A549 (cell line): ENCODE measurements around the gene SPEN. TPM values are rescaled to one million over a fixed set of nuclear protein-coding genes. Genes with fewer than 3 reads are reported as not detected.

ENCODE experiments used
- ATAC-seq, 2 experiments: fragments of 200-7000 bp in 1 of 2; fragments of >200 bp in 1 of 2; cut with Nextera tagmentation in 1 of 2; cut with Tn5 transposase in 1 of 2; 3 replicates each; pipeline versions ENCODE4 v1.8.0 to v1.9.1; 2018 to 2020; ENCODE audit warnings: mild to moderate bottlenecking in 1 of 2, moderate library complexity in 1 of 2
- CTCF ChIA-PET: fragments of 300-600 bp; sonication (Branson Sonifier 250); formaldehyde crosslinking; extraction: SDS; loops from one replicate; lab custom pipeline; 2021; ENCODE audit warnings: antibody characterized with exemption, inconsistent platforms; lab: Yijun Ruan, JAX
- POLR2A ChIA-PET: fragments of 350-600 bp; formaldehyde crosslinking; extraction: SDS; loops from one replicate; lab custom pipeline; 2021; ENCODE audit warnings: antibody characterized with exemption, inconsistent platforms; lab: Yijun Ruan, JAX
- DNase-seq, 2 experiments: peaks; one replicate each; pipeline versions ENCODE4 v3.0.0 to v3.0.0-alpha.2; 2011 to 2016; ENCODE audit warnings: low read depth in 1 of 2, low spot score in 1 of 2
- FAIRE-seq: peaks from 2 replicates; lab custom pipeline; 2011; peaks lifted over from hg19 to GRCh38; lab: Jason Lieb, UNC
- H3K27ac ChIP-seq, 2 experiments: fragments of >200 bp; sonication (Bioruptor Twin); formaldehyde crosslinking; 3 replicates each; pipeline ENCODE4 v1.5.1; 2016 to 2017
- H3K4me1 ChIP-seq: fragments of >200 bp; sonication (Bioruptor Twin); formaldehyde crosslinking; 3 replicates; pipeline ENCODE4 v1.6.1; 2016
- H3K4me2 ChIP-seq: fragments of >200 bp; sonication (Bioruptor Twin); formaldehyde crosslinking; 3 replicates; pipeline ENCODE4 v1.6.1; 2016
- H3K4me3 ChIP-seq: fragments of >200 bp; sonication (Bioruptor Twin); formaldehyde crosslinking; 3 replicates; pipeline ENCODE4 v1.5.1; 2016
- H3K9me3 ChIP-seq: fragments of >200 bp; sonication (Bioruptor Twin); formaldehyde crosslinking; 3 replicates; pipeline ENCODE4 v1.6.1; 2016
- BHLHE40 ChIP-seq: IDR thresholded peaks from 2 replicates; pipeline ENCODE4 v1.6.1; 2012; ENCODE audit warnings: low read depth, low read length, inconsistent platforms
- CBX2 ChIP-seq: fragments of 200-600 bp; sonication (generic); IDR thresholded peaks from 2 replicates; pipeline ENCODE4 v1.6.1; 2016; ENCODE audit warnings: low read depth, mild to moderate bottlenecking, borderline replicate concordance
- CBX8 ChIP-seq: fragments of 200-600 bp; sonication (generic); IDR thresholded peaks from 2 replicates; pipeline ENCODE4 v1.6.1; 2016
- CEBPB ChIP-seq, 2 experiments: fragments of >200 bp in 1 of 2; sonication (Bioruptor Twin) in 1 of 2; formaldehyde crosslinking in 1 of 2; IDR thresholded peaks; 2 replicates each; pipeline ENCODE4 v1.6.1; 2012 to 2016
- CHD4 ChIP-seq: fragments of 200-600 bp; sonication (generic); IDR thresholded peaks from 2 replicates; pipeline ENCODE4 v1.6.1; 2016; ENCODE audit warnings: antibody characterized with exemption, mild to moderate bottlenecking, borderline replicate concordance
- EHF ChIP-seq: fragments of 250-450 bp; sonication (Bioruptor Pico); IDR thresholded peaks from 2 replicates; pipeline ENCODE4 v1.5.0; 2020; ENCODE audit warnings: mild to moderate bottlenecking
- EHMT2 ChIP-seq: fragments of 200-600 bp; sonication (generic); IDR thresholded peaks from 2 replicates; pipeline ENCODE4 v1.6.1; 2016; ENCODE audit warnings: antibody characterized with exemption, low read depth, mild to moderate bottlenecking, moderate library complexity
- EP300 ChIP-seq, 2 experiments: fragments of >200 bp; sonication (Bioruptor Twin); formaldehyde crosslinking; IDR thresholded peaks; 2 replicates in 1 of 2; 3 replicates in 1 of 2; pipeline ENCODE4 v1.6.1; 2016 to 2017
- FOSB ChIP-seq: fragments of 250-450 bp; sonication (Bioruptor Pico); IDR thresholded peaks from 2 replicates; pipeline ENCODE4 v1.5.0; 2020; ENCODE audit warnings: mild to moderate bottlenecking, moderate library complexity
- HOXB13 ChIP-seq: fragments of 250-450 bp; sonication (Bioruptor Pico); IDR thresholded peaks from 2 replicates; pipeline ENCODE4 v1.5.0; 2020; ENCODE audit warnings: low read depth, mild to moderate bottlenecking, moderate library complexity
- JUNB ChIP-seq: fragments of >200 bp; sonication (Bioruptor Twin); formaldehyde crosslinking; IDR thresholded peaks from 2 replicates; pipeline ENCODE4 v1.6.1; 2016
- KDM5A ChIP-seq: fragments of 200-600 bp; sonication (generic); IDR thresholded peaks from 2 replicates; pipeline ENCODE4 v1.6.1; 2016; ENCODE audit warnings: antibody characterized with exemption, mild to moderate bottlenecking
- MAFK ChIP-seq: fragments of 450-650 bp; IDR thresholded peaks from 2 replicates; pipeline ENCODE4 v1.6.1; 2014; ENCODE audit not compliant: partially characterized antibody
- MYC ChIP-seq: IDR thresholded peaks from 2 replicates; pipeline ENCODE4 v1.6.1; 2012; ENCODE audit warnings: mild to moderate bottlenecking, inconsistent platforms, low read length, improper control_type of control experiment, borderline replicate concordance
- NFE2L2 ChIP-seq: fragments of 150-350 bp; conservative IDR thresholded peaks from 2 replicates; pipeline ENCODE4 v1.6.1; 2014; ENCODE audit warnings: low read length
- NPAS2 ChIP-seq: fragments of 250-450 bp; sonication (Bioruptor Pico); IDR thresholded peaks from 2 replicates; pipeline ENCODE4 v1.8.0; 2022; ENCODE audit warnings: mild to moderate bottlenecking, moderate library complexity, borderline replicate concordance
- POLR2AphosphoS2 ChIP-seq: conservative IDR thresholded peaks from 2 replicates; pipeline ENCODE4 v1.6.1; 2012; ENCODE audit warnings: low read length, improper control_type of control experiment, inconsistent platforms
- RAD21 ChIP-seq, 2 experiments: fragments of >200 bp in 1 of 2; sonication (Bioruptor Twin) in 1 of 2; formaldehyde crosslinking in 1 of 2; IDR thresholded peaks in 1 of 2; conservative IDR thresholded peaks in 1 of 2; 2 replicates in 1 of 2; 3 replicates in 1 of 2; pipeline ENCODE4 v1.6.1; 2012 to 2018; ENCODE audit warnings: inconsistent platforms in 1 of 2
- RARB ChIP-seq: fragments of 250-450 bp; sonication (Bioruptor Pico); IDR thresholded peaks from 2 replicates; pipeline ENCODE4 v1.8.0; 2021; ENCODE audit warnings: mild to moderate bottlenecking, moderate library complexity
- REST ChIP-seq: fragments of 200-600 bp; sonication (generic); IDR thresholded peaks from 2 replicates; pipeline ENCODE4 v1.6.1; 2016; ENCODE audit warnings: antibody characterized with exemption, mild to moderate bottlenecking, moderate library complexity
- RNF2 ChIP-seq: fragments of 200-600 bp; sonication (generic); IDR thresholded peaks from 2 replicates; pipeline ENCODE4 v1.6.1; 2016; ENCODE audit warnings: low read depth, mild to moderate bottlenecking, antibody characterized with exemption, moderate library complexity, borderline replicate concordance
- SMC3 ChIP-seq: fragments of >200 bp; sonication (Bioruptor Twin); formaldehyde crosslinking; IDR thresholded peaks from 3 replicates; pipeline ENCODE4 v1.6.1; 2018; ENCODE audit warnings: inconsistent platforms
- SREBF2 ChIP-seq: fragments of 450-650 bp; IDR thresholded peaks from 2 replicates; pipeline ENCODE4 v1.6.1; 2014; ENCODE audit warnings: mild to moderate bottlenecking, moderate library complexity
- TP53 ChIP-seq: fragments of 250-450 bp; sonication (Bioruptor Pico); IDR thresholded peaks from 2 replicates; pipeline ENCODE4 v1.5.0; 2021; ENCODE audit warnings: mild to moderate bottlenecking, moderate library complexity
- WGBS: methylation state at CpG from one replicate; pipeline ENCODE4 v1.1.6; 2017; ENCODE audit errors: missing lambda C conversion rate; 5-methylcytosine and 5-hydroxymethylcytosine counted together
- polyA plus RNA-seq, 4 experiments: library from polyadenylated mRNA; depleted of rRNA in 3 of 4; stranded (reverse); fragments of >200 nt; fragmentation: RNase III in 1 of 4; extraction: RNeasy Plus Mini Kit Qiagen cat#74134 plus additional on column Dnase treatment in 1 of 4; gene quantifications; 2 replicates in 3 of 4; 3 replicates in 1 of 4; pipeline ENCODE4 v1.2.3, GENCODE V29; 2011 to 2017

Gene SPEN
- polyA plus RNA-seq, 2 of the 4 experiments (the other 2 are of a cell fraction) = 7.0 to 15.5 TPM

GRCh38 chr1:15953294-15953771 is 105.8 kb downstream of the SPEN start (continued):
- TF ChIP-seq MAFK = no peak

DNA sequence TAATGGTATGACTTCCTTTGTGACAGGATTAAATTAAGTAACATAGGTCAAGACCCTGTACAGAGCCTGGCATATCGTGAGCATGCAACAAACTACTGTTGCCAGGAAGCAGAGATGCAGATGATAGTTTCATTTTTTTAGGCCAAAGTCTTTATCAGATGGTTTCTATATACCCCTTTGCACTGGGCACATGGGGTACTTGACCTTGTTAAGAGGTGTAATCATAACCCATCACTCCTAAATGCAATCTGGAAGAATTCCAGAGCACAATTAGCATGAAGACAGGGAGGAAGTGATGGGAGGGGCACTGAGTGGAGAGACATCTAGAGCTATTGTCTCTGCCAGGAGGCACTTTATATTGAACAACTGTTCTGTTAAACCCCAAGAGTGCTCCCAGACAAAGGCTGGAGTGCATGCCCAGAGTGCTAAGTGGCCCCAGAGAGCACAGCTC is 106.3 kb downstream of the SPEN start:
- TF ChIP-seq RARB (CRISPR knock-in tag) (no peak), EHMT2 (no peak), CBX2 (no peak), EHF (CRISPR knock-in tag) (no peak), KDM5A (no peak), CHD4 (no peak), JUNB (no peak), CBX8 (no peak), HOXB13 (CRISPR knock-in tag) (no peak), NFE2L2 (no peak), FOSB (CRISPR knock-in tag) (no peak), SMC3 (no peak), SREBF2 (no peak), RNF2 (no peak)
- TF ChIP-seq, all 56 proteins: peak for 0
- ChIA-PET POLR2A (no interaction called here), CTCF (interaction anchor here (0.6 to 2.2 kb wide), 4 partner anchors 29 to 162 kb away, joined by 3 to 8 read pairs (median 6); no protein-coding TSS in a partner anchor)
- peak overlapping the region; percentile 70 to 91 for H3K27ac ChIP-seq
- peaks cover 53% of the 10 kb centered on the region for H3K4me1 ChIP-seq
- no peak for DNase-seq
- no peak for ATAC-seq
- WGBS = 100% methylated on average over 1 of the region's 1 CpG
- H3K4me2 ChIP-seq = no peak overlapping the region; the same call in 2 of the 3 replicates
- no peak overlapping the region for H3K4me3 ChIP-seq
- H3K9me3 ChIP-seq = no peaks in the 10 kb centered on the region
- no peak for FAIRE-seq

GRCh38 chr1:15954316-15954715 is 106.8 kb downstream of the SPEN start:
- 100% methylated on average over 3 of the region's 3 CpGs for WGBS
- H3K4me2 ChIP-seq = no peak overlapping the region
- ATAC-seq = no peak

More at GRCh38 chr1:15954316-15954715, 106.8 kb downstream of the SPEN start:
- FAIRE-seq (no peak), DNase-seq (no peak)
- Histone ChIP-seq H3K9me3 (no peaks in the 10 kb centered on the region), H3K27ac (peak overlapping the region; percentile 19 to 91; a peak in 3 of 6 replicates), H3K4me3 (no peak overlapping the region), H3K4me1 (peaks cover 48% of the 10 kb centered on the region)
- TF ChIP-seq NPAS2 (CRISPR knock-in tag) (no peak), POLR2AphosphoS2 (no peak), TP53 (CRISPR knock-in tag) (no peak), MAFK (no peak), EHMT2 (no peak), NFE2L2 (no peak), MYC (no peak), CEBPB (IDR thresholded peaks at IDR 0.05) (no peak), EP300 (IDR thresholded peaks at IDR 0.05) (no peak), REST (no peak), BHLHE40 (no peak), RAD21 (conservative IDR thresholded peaks at IDR 0.05 in 1 of 2, IDR thresholded peaks at IDR 0.05 in 1 of 2) (no peak)
- POLR2A ChIA-PET = no interaction called here
- CTCF ChIA-PET = no interaction called here
